IPS-18c (cell line): ENCODE measurements around the gene FHOD3.

Experiments used
- H3K4me3 ChIP-seq: 2 replicates; pipeline ENCODE4 v1.7.0; 2013; ENCODE audit warnings: low read depth, mild to moderate bottlenecking, low read length, moderate library complexity; ENCODE audit not compliant: insufficient read depth
- H3K9me3 ChIP-seq: one replicate; pipeline ENCODE4 v1.6.1; 2013; ENCODE audit warnings: mild to moderate bottlenecking, low read length, moderate library complexity; ENCODE audit not compliant: control insufficient read depth, insufficient read depth

Gene FHOD3

DNA sequence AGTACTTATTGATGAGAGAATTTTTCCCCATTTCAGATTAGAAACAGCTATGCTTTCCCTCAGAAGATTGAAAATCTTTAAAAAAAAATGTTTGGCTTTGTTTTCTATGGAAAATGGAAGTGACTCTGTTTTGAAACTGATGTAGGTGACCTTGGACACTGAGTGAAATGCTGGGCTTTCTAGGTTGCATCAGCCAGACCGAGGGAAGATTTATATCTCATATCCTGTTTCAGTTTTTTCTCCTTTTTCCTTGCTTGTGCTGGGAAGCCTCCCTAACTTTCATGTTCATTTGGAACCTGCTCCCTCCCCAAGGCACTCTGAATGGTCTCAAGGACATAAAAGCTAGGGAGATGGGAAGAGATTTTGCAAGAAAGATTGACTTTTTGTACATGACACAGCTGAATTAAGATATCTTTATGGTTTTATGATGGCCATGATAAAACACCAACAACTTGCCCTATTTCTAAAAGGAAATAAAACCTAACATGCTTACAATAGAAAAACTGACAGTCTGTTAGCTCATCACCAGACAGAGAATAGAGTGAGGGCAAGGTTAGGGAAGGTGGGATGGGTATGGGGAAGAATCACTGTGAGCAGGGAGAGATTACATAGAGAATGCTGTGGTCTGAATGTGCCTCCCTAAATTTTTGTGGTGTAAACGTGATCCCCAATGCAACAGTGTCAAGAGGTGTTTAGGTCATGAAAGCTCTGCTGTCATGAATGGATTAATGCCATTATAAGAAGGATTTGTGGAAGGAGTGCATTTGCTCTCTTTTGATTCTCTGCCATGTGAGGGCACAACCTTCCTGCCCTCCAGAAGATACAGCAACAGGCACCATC lies 281.6 kb downstream of the FHOD3 start:
- no peak overlapping the region for H3K4me3 ChIP-seq

DNA sequence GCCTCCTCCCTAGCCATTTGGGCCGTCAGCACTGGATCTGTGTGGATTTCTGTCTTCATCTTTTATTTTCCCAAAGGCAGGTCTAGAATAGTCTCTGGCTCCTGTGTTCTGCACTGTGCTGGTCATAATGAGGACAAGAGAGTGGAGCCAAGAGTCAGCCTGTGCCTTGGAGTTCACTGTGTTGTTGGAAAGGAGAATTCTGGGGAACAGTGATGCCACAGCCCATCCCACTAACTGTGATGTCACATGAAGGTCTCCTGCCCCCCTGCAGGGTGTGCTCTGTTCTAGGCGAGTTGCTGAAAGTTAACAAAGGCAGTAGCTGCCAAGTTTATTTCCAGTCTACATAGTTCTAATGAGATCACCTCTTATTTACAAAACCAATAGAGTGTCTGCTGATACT lies 282.8 kb downstream of the FHOD3 start:
- Histone ChIP-seq H3K4me3 (no peak overlapping the region), H3K9me3 (no peaks in the 10 kb centered on the region)

More for the DNA sequence above, 281.6 kb downstream of the FHOD3 start:
- no peaks in the 10 kb centered on the region for H3K9me3 ChIP-seq

GRCh38 chr18:36580874-36581750 lies 283.6 kb downstream of the FHOD3 start:
- Histone ChIP-seq H3K4me3 (no peak overlapping the region), H3K9me3 (no peaks in the 10 kb centered on the region)

DNA sequence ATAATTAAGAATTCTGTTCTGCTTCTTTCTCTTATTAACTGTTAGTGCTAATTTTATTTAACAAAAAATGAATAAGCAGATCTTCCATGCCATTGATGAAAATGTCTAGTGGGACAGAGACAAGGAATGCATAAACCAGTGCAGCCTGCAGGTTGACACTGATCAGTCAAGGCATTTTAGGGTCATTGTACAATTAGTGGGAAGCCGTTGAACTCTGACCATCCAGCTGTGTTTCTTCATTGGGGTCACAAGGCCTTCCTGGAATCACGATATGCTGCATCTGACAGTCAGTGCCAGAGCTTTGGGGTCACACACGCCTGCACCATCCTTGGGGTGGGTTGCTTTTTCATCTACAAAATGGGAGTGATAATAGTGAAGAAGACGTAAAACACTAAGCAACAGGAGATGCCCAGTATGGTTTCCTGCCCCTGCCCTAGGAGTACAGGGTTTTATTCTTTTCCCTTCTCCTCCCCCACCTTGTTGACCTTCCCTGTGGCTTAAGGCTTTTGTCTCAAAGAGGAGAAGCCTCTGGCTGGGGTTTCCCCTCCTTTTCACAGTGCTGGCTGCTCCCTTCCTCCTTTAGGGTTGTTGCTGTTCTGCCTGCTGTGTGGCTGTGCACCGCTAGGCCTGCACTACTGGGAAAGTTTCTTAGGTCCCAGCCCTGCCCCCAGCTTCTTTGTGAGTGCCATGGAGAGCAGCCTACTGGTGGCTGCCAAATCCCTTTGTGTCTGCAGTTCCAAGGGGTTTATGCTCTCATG lies 285.7 kb downstream of the FHOD3 start:
- Histone ChIP-seq H3K4me3 (no peak overlapping the region), H3K9me3 (no peaks in the 10 kb centered on the region)

DNA sequence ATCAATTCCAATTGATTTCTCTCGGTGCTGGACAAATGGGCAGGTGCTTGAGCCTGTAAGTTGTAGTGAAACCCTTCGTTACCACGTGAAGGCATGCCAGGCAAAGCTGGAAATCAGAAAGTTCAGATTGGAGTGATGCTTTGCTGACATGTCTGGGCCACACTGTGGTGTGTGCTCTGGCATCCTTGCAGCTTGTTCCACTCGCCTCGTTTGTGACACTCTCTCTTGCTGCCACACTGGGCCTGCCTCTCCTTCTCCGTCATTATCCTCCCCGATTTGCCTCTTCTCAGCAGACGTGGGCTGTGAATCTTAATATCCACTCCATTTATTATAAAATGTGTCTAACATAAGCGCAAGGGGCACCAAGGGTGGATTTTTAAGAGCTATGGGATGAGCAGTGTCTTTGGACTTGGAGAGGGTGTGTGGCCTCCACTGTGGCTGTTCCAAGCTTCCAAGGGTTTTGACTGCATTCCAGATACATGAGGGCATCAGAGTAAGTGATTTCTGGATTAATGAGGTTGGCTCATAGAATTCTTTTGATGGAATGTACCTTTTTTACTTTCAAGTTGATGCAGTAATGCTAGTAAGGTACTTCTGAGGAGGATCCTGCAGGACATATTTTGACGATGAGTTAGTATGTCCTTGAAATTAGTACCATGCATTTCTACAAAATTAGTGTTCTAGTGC lies 292.5 kb downstream of the FHOD3 start:
- Histone ChIP-seq H3K9me3 (no peaks in the 10 kb centered on the region), H3K4me3 (no peak overlapping the region)

DNA sequence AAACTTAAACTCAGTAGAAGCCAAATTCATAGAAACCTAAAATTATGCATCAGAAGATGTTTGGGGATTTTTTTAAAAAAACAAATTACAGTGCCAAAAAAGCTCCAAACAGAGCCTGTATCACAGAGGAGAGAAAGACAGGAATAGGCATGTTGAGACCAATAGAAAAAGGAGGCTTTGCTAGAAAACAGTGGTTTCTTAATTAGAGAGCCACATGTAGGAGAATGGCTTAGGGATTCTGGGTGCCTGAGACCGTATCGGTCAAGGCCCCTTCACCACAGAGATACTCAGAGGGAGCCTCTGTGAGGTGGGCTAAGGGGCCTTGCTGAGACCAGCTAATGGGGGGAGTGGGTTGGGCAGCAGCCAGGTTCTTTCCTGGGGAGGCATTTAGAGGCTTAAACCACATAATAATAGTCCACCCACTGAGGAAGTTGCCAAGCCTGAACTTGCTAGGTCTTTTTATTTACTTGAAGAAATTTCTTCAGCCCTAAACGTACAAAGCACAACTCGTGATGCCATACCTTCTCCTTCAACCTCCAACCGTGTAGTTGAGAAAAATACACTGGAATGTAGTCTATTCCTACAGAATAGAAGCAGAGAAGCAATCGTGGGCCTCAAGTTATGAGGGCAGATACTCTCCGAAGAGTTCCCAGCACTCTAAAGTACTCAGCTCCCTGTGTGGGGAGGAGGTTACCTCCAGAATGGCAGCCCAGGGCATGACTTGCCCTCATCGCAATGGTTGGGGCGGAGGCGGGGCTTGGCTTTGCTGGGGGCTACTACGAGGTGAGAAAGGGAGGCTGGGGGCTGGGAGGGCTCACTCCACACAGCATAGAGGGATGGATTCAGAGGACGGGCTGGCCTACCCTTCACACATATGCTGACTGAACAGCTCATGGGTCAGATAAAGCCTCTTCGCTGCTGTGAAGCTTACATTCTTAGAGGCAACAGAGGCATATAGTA lies 293.4 kb downstream of the FHOD3 start:
- no peak overlapping the region for H3K4me3 ChIP-seq

DNA sequence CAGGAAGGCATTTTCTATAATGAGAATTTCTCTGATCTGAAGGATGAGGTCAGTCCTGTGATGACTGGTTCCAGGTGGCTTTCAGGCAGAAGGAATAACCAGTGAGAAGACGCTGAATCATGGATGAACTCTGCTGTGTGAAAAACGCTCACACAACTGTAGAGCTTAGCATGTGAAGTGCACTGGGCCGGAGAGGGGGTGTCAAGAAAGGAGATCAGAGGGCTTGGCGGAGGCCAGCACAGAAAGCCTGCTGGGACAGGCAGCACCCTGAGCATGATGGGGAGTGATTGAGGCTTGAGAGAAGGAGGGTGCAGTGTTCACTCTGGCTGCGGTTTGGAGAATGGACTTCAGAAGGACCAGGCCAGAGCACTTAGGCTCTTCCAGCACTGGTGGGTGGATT lies 294.8 kb downstream of the FHOD3 start:
- no peaks in the 10 kb centered on the region for H3K9me3 ChIP-seq
- H3K4me3 ChIP-seq, result no peak overlapping the region

More for the DNA sequence above, 293.4 kb downstream of the FHOD3 start:
- H3K9me3 ChIP-seq, result no peaks in the 10 kb centered on the region

- Histone ChIP-seq H3K9me3 (no peaks in the 10 kb centered on the region), H3K4me3 (no peak overlapping the region)
These were observed 295.5 kb downstream of the FHOD3 start for GRCh38 chr18:36593001-36593400.

DNA sequence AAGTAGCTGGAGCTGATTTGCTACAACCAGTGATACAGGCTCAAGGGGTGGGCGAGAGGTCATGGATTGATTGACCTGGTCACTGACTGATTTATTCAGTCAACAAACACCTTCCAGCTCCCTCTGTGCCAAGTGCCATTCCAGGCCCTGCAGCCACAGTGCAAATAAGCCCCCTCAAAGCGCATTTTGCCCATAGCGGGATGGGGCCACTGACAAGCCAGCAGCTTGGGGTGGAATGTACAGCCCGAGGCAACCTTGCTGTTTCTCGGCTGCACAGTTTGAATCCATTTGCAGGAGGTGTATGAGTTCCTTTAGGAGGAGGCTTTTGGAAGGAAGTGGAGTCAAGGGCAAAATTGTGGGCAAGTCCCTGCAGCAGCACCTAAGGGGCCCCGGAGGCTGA lies 296.1 kb downstream of the FHOD3 start:
- no peaks in the 10 kb centered on the region for H3K9me3 ChIP-seq
- no peak overlapping the region for H3K4me3 ChIP-seq

- H3K9me3 ChIP-seq, result no peaks in the 10 kb centered on the region
These were observed 297.1 kb downstream of the FHOD3 start for GRCh38 chr18:36594621-36595020.

GRCh38 chr18:36595046-36595817 lies 297.7 kb downstream of the FHOD3 start:
- H3K9me3 ChIP-seq, result no peaks in the 10 kb centered on the region

More at GRCh38 chr18:36594621-36595020, 297.1 kb downstream of the FHOD3 start:
- no peak overlapping the region for H3K4me3 ChIP-seq

DNA sequence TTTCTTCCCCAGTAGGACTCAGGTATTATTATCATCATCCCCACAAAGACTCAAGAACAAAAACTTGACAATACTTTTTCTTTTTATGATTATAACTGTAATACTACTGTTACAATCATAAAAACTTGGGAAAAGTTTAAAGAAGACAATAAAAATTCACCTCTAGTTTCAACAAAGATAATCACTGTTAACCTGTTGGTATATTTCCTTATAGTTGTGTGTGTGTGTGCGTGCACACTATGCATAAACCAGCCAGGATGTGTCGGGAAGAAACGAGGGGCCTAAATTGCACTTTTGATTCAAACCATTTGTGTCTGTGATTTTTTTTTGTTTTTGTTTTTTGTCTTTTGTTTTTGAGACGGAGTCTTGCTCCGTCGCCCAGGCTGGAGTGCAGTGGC lies 298.3 kb downstream of the FHOD3 start:
- Histone ChIP-seq H3K4me3 (no peak overlapping the region), H3K9me3 (no peaks in the 10 kb centered on the region)

More at GRCh38 chr18:36595046-36595817, 297.7 kb downstream of the FHOD3 start:
- no peak overlapping the region for H3K4me3 ChIP-seq

GRCh38 chr18:36597636-36598035 lies 300.1 kb downstream of the FHOD3 start:
- Histone ChIP-seq H3K4me3 (no peak overlapping the region), H3K9me3 (no peaks in the 10 kb centered on the region)

DNA sequence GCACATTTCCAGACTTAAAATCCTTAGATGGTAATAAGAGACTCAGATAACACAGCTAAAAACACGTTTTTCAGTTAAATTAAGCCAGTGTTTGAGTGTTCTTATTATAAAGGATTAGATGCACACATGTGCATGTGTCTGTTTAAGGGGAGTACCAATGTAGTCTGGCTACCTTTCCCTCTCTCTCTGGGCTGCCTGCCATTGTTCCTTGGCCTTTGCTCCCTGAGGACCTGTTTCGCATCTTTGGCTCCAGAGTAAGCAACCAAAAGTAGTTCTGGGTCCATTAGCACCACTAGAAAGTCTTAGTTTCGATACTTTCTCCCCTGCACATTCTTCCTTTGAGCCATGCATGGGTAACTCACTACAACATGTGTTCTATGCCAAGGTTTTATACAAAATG lies 303.0 kb downstream of the FHOD3 start:
- Histone ChIP-seq H3K4me3 (no peak overlapping the region), H3K9me3 (no peaks in the 10 kb centered on the region)

DNA sequence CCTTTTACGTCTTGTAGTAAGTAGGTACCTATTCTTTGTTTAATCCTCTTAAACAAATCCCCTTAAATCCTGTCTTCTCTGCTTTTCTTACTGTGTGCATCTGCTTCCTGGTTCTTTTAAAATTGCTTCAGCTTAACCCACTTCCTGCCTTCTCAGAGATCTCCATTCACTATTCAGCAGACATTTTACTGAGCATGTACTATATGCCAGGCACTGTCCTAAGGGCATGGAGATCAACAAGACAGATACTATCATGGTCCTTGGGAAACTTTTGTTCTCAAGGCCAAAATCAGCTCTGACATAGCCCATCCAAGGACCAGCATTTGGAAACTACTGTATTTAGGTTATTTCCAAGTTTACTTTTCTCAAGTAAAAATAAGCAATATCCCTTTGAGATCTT lies 303.8 kb downstream of the FHOD3 start:
- Histone ChIP-seq H3K4me3 (no peak overlapping the region), H3K9me3 (no peaks in the 10 kb centered on the region)
